AG04450 (cell line): ENCODE data around the gene ZBTB40. TPM values are rescaled to one million over a fixed set of nuclear protein-coding genes. Genes with fewer than 3 reads are reported as not detected.

Experiments used
- CTCF ChIA-PET: fragments of 300-600, 350-600 bp; formaldehyde crosslinking; extraction: SDS; loops from one replicate; lab custom pipeline; 2022; ENCODE audit warnings: antibody characterized with exemption, inconsistent platforms; lab: Charles Lee
- POLR2A ChIA-PET: fragments of 350-600 bp; formaldehyde crosslinking; extraction: SDS; loops from one replicate; lab custom pipeline; 2021; ENCODE audit warnings: antibody characterized with exemption, inconsistent platforms; lab: Yijun Ruan, JAX
- DNase-seq: peaks from one replicate; pipeline ENCODE4 v3.0.0-alpha.2; 2011; ENCODE audit warnings: low read depth, low spot score
- H3K27ac ChIP-seq: one replicate; pipeline ENCODE4 v1.5.1; 2012; ENCODE audit warnings: low read depth, low read length, control low read depth
- H3K27me3 ChIP-seq: one replicate; pipeline ENCODE4 v1.6.0; 2012; ENCODE audit warnings: low read length; ENCODE audit not compliant: control insufficient read depth, insufficient read depth
- H3K4me3 ChIP-seq: 2 replicates; pipeline ENCODE4 v1.5.1; 2011; ENCODE audit warnings: mild to moderate bottlenecking, low read depth, low read length, control low read depth
- H3K9me3 ChIP-seq: 2 replicates; pipeline ENCODE4 v1.5.1; 2012; ENCODE audit warnings: low read length; ENCODE audit not compliant: control insufficient read depth, insufficient read depth
- CTCF ChIP-seq: IDR thresholded peaks from 2 replicates; pipeline ENCODE4 v1.5.1; 2011; ENCODE audit warnings: low read depth, low read length, control low read depth, inconsistent platforms
- polyA minus RNA-seq: library from RNA; depleted of rRNA, polyadenylated mRNA; stranded (reverse); fragments of >200 nt; gene quantifications from 2 replicates; pipeline ENCODE4 v1.2.3, GENCODE V29; 2011; rRNA and poly(A)+ RNA removed
- polyA plus RNA-seq: library from polyadenylated mRNA; depleted of rRNA; stranded (reverse); fragments of >200 nt; gene quantifications from 2 replicates; pipeline ENCODE4 v1.2.3, GENCODE V29; 2011; rRNA removed

ZBTB40 gene
- polyA plus RNA-seq (5.9 and 6.8 TPM in 2 replicates), polyA minus RNA-seq (14.7 and 15.1 TPM in 2 replicates)

GRCh38 chr1:22451702-22452480 lies at the start of gene ZBTB40:
Gene ZBTB40, plus strand, starts transcription at chr1:22451851. Its CDS starts 38,098 bp downstream, at chr1:22489949.
- POLR2A ChIA-PET: interaction anchor here (0.7 kb wide), 1 partner anchor 48 kb away, joined by 3 read pairs; no protein-coding TSS in a partner anchor
- peak within 1 kb of the TSS; percentile 84 for H3K4me3 ChIP-seq
- no peaks in the 10 kb centered on the region for H3K27me3 ChIP-seq
- peak; percentile 91 for DNase-seq
- peak within 1 kb of the TSS; percentile 79 for H3K27ac ChIP-seq
- peaks cover 8% of the 10 kb centered on the region; the same call in 1 of the 2 replicates for H3K9me3 ChIP-seq
- CTCF ChIA-PET: no interaction called here
- no peak for TF ChIP-seq CTCF

GRCh38 chr1:22402356-22403053 lies 49.1 kb upstream of the ZBTB40 start:
- TF ChIP-seq CTCF: no peak
- CTCF ChIA-PET: no interaction called here
- no peak overlapping the region for H3K4me3 ChIP-seq
- POLR2A ChIA-PET: interaction anchor here (0.5 kb wide), 1 partner anchor 148 kb away, joined by 3 read pairs; no protein-coding TSS in a partner anchor
- no peak for DNase-seq
- no peaks in the 10 kb centered on the region for H3K9me3 ChIP-seq
- no peak overlapping the region for H3K27ac ChIP-seq
- H3K27me3 ChIP-seq: peaks cover 29% of the 10 kb centered on the region

GRCh38 chr1:22404486-22404885 lies 47.2 kb upstream of the ZBTB40 start:
- Histone ChIP-seq H3K27ac (no peak overlapping the region), H3K9me3 (no peaks in the 10 kb centered on the region), H3K4me3 (no peak overlapping the region), H3K27me3 (peaks cover 32% of the 10 kb centered on the region)
- no peak for DNase-seq
- CTCF ChIA-PET: interaction anchor here (1.3 kb wide), 1 partner anchor 12 kb away, joined by 7 read pairs; no protein-coding TSS in a partner anchor
- POLR2A ChIA-PET: no interaction called here
- no peak for TF ChIP-seq CTCF

- CTCF ChIA-PET: interaction anchor here (2.2 kb wide), 1 partner anchor 10 kb away, joined by 8 read pairs; no protein-coding TSS in a partner anchor
- no peak overlapping the region for H3K27ac ChIP-seq
- POLR2A ChIA-PET: no interaction called here
- H3K9me3 ChIP-seq: 0 out of 2 replicates have a peak, but pooled peaks cover 4% of the 10 kb centered on the region
- H3K27me3 ChIP-seq: peaks cover 23% of the 10 kb centered on the region
- H3K4me3 ChIP-seq: no peak overlapping the region
- DNase-seq: no peak
- TF ChIP-seq CTCF: no peak
Observed at GRCh38 chr1:22406722-22407495, 44.7 kb upstream of the ZBTB40 start.
